OCI-LY3 (cell line): ENCODE results near the gene WNT9B.

Experiments
- H2AFZ ChIP-seq: fragments of 200-600, 300-600 bp; shearing (Covaris generic); 2 replicates; pipeline ENCODE4 v1.6.0; 2014; ENCODE audit warnings: antibody characterized with exemption, low read depth, low read length
- H3K27ac ChIP-seq: fragments of 200-600, 300-600 bp; sonication (generic); 2 replicates; pipeline ENCODE4 v1.5.1; 2014; ENCODE audit warnings: mild to moderate bottlenecking, low read length, moderate library complexity, mixed read lengths
- H3K27me3 ChIP-seq: fragments of 200-600, 300-600 bp; sonication (generic); 2 replicates; pipeline ENCODE4 v1.6.1; 2014; ENCODE audit warnings: low read depth, low read length, mixed read lengths
- H3K36me3 ChIP-seq: fragments of 200-600, 300-600 bp; sonication (generic); replicated peaks from 2 replicates; pipeline ENCODE3; 2014; ENCODE audit warnings: low read depth, low read length, mixed read lengths
- H3K4me1 ChIP-seq: fragments of 300-600, 200-600 bp; sonication (generic); 2 replicates; pipeline ENCODE4 v1.6.1; 2014; ENCODE audit warnings: low read length, mixed read lengths
- H3K4me2 ChIP-seq: fragments of 200-600, 300-600 bp; sonication (generic); 2 replicates; pipeline ENCODE4 v1.6.1; 2014; ENCODE audit warnings: low read length, mixed read lengths
- H3K4me3 ChIP-seq: fragments of 300-600, 200-600 bp; sonication (generic); 2 replicates; pipeline ENCODE4 v1.5.1; 2014; ENCODE audit warnings: antibody characterized with exemption, mild to moderate bottlenecking, low read length, moderate library complexity
- H3K79me2 ChIP-seq: fragments of 300-600, 200-600 bp; shearing (Covaris generic); 2 replicates; pipeline ENCODE4 v1.6.1; 2014; ENCODE audit warnings: mild to moderate bottlenecking, low read length, mixed read lengths
- H3K9ac ChIP-seq: fragments of 300-600, 200-600 bp; shearing (Covaris generic); 2 replicates; pipeline ENCODE4 v1.6.0; 2014; ENCODE audit warnings: mild to moderate bottlenecking, low read length, moderate library complexity
- H3K9me3 ChIP-seq: fragments of 200-600, 300-600 bp; shearing (Covaris generic); 2 replicates; pipeline ENCODE4 v1.6.1; 2014; ENCODE audit warnings: low read length, mixed read lengths; ENCODE audit not compliant: insufficient read depth
- H4K20me1 ChIP-seq: fragments of 200-600, 300-600 bp; sonication (generic); 2 replicates; pipeline ENCODE4 v1.6.1; 2016; ENCODE audit warnings: low read length, mixed read lengths; ENCODE audit not compliant: insufficient read depth
- EZH2phosphoT487 ChIP-seq: fragments of 200-600 bp; shearing (Covaris generic); IDR thresholded peaks from 2 replicates; pipeline ENCODE4 v1.6.1; 2018; ENCODE audit warnings: antibody characterized with exemption, mixed run types, low read depth
- TF ChIP-seq, protein P1 (sequence below): fragments of 200-600, 300-600 bp; sonication (generic); IDR thresholded peaks from 2 replicates; pipeline ENCODE4 v1.5.1; 2014; ENCODE audit warnings: antibody characterized with exemption, low read length, low read depth

WNT9B gene

DNA sequence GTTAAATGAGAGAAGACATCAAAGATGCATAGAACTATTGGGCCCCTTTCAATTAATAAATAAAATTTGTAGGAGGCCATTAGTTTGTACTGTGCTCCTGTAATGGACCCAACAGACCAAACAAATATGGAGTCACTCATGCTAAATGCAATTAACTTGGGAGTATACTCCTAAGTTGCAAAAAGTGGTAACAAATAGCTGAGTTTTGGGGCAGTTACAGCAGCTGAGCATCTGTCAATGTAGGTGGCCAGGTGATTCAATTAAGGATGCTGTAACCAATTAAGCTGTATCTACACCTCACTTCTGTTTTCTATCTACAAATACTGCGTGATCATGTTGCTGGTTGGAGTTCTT lies 34.9 kb downstream of the WNT9B start:
- Histone ChIP-seq H4K20me1 (no peaks in the 10 kb centered on the region), H3K79me2 (no peaks in the 10 kb centered on the region), H3K4me1 (no peaks in the 10 kb centered on the region), H3K36me3 (no peaks in the 10 kb centered on the region), H3K9me3 (no peaks in the 10 kb centered on the region), H3K4me3 (no peak overlapping the region), H3K27ac (no peak overlapping the region), H3K27me3 (peaks cover 7% of the 10 kb centered on the region; the same call in 1 of the 2 replicates), H3K4me2 (no peak overlapping the region), H2AFZ (no peak overlapping the region), H3K9ac (no peak overlapping the region)
- TF ChIP-seq, protein P1, sequence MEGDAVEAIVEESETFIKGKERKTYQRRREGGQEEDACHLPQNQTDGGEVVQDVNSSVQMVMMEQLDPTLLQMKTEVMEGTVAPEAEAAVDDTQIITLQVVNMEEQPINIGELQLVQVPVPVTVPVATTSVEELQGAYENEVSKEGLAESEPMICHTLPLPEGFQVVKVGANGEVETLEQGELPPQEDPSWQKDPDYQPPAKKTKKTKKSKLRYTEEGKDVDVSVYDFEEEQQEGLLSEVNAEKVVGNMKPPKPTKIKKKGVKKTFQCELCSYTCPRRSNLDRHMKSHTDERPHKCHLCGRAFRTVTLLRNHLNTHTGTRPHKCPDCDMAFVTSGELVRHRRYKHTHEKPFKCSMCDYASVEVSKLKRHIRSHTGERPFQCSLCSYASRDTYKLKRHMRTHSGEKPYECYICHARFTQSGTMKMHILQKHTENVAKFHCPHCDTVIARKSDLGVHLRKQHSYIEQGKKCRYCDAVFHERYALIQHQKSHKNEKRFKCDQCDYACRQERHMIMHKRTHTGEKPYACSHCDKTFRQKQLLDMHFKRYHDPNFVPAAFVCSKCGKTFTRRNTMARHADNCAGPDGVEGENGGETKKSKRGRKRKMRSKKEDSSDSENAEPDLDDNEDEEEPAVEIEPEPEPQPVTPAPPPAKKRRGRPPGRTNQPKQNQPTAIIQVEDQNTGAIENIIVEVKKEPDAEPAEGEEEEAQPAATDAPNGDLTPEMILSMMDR: no peak
- TF ChIP-seq EZH2phosphoT487: no peak

DNA sequence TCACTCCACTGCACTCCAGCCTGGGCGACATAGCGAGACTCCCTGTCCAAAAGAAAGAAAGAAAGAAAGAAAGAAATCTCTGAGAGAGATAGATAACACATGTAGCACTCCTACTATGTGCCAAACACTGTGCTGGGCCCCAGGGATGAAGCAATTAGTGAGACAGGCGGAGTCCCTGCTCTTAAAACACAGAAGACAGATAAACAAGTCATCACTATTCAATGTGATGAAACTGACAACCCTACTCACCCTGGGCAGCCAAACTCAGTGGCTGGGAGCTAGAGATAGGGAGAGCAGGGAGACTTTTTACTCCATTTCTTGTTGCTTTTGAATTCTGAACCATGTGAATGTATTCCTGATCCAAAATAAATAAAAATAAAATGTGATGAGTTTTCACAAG lies 36.3 kb downstream of the WNT9B start:
- no peak overlapping the region for H3K27ac ChIP-seq
- H3K4me1 ChIP-seq: no peaks in the 10 kb centered on the region
- H3K4me3 ChIP-seq: no peak overlapping the region
- H3K9ac ChIP-seq: no peak overlapping the region
- H2AFZ ChIP-seq: no peak overlapping the region
- H4K20me1 ChIP-seq: no peaks in the 10 kb centered on the region
- H3K79me2 ChIP-seq: no peaks in the 10 kb centered on the region
- H3K4me2 ChIP-seq: no peak overlapping the region
- H3K9me3 ChIP-seq: no peaks in the 10 kb centered on the region
- H3K36me3 ChIP-seq: no peaks in the 10 kb centered on the region
- TF ChIP-seq, protein P1: no peak
- TF ChIP-seq EZH2phosphoT487: no peak
- peaks cover 7% of the 10 kb centered on the region for H3K27me3 ChIP-seq

DNA sequence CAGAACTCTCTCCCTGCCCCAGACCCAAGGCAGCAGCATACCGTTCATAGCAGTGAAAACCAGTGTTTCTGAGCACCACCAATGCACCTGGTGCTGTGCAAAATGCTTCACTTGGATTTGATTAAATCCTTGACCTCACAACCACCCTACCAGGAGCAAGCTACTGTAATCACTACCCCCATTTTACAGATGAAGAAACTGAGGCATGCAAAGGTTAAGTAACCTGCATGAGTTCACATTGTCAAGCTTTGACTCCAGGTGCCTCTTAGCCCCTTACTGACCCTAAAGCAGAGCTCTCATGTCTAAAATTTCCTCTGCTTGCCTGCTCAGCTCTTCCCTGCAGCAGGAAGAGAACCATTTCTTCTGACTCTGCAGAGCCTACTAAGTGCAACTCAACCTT lies 37.3 kb downstream of the WNT9B start:
- Histone ChIP-seq H3K27ac (no peak overlapping the region), H4K20me1 (no peaks in the 10 kb centered on the region), H3K4me3 (no peak overlapping the region), H3K27me3 (peaks cover 7% of the 10 kb centered on the region), H3K9me3 (no peaks in the 10 kb centered on the region), H2AFZ (no peak overlapping the region), H3K4me2 (no peak overlapping the region), H3K36me3 (no peaks in the 10 kb centered on the region), H3K79me2 (no peaks in the 10 kb centered on the region), H3K9ac (no peak overlapping the region), H3K4me1 (no peaks in the 10 kb centered on the region)
- TF ChIP-seq EZH2phosphoT487: no peak
- TF ChIP-seq, protein P1: no peak

DNA sequence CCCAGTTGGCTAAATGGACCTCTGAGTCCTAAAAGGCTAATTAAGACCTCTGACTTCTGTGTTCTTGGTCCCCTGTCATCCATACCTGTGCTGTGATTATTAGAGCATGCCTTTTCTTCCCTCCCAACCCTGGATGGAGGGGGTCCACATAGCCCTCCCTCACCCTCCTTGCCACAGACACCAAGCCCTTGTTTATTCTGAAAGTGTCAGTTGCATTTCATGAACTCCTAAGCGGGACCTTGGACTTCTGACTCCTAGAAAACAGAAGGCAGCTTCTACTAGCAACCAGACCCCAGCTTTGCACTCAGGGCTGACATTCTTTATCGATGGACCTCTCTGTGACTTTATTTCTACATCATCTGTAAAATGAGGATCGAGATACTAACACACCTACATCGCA lies 38.1 kb downstream of the WNT9B start:
- Histone ChIP-seq H3K9ac (no peak overlapping the region), H3K9me3 (no peaks in the 10 kb centered on the region), H2AFZ (no peak overlapping the region), H3K4me2 (no peak overlapping the region), H3K27ac (no peak overlapping the region), H3K36me3 (no peaks in the 10 kb centered on the region), H3K27me3 (peaks cover 7% of the 10 kb centered on the region), H3K4me3 (no peak overlapping the region), H4K20me1 (no peaks in the 10 kb centered on the region), H3K79me2 (no peaks in the 10 kb centered on the region), H3K4me1 (no peaks in the 10 kb centered on the region)
- TF ChIP-seq EZH2phosphoT487: no peak
- TF ChIP-seq, protein P1: no peak
